Measurements from ENCODE around the gene GALNT18. TPM values are rescaled to one million over a fixed set of nuclear protein-coding genes. Genes with fewer than 3 reads are reported as not detected.

GALNT18 gene
- total RNA-seq, 5 donors from 2014 or later (not counting 1 experiment from before 2014, with no cell fraction given) = 0.10 to 0.15 TPM; not detected in 3

DNA sequence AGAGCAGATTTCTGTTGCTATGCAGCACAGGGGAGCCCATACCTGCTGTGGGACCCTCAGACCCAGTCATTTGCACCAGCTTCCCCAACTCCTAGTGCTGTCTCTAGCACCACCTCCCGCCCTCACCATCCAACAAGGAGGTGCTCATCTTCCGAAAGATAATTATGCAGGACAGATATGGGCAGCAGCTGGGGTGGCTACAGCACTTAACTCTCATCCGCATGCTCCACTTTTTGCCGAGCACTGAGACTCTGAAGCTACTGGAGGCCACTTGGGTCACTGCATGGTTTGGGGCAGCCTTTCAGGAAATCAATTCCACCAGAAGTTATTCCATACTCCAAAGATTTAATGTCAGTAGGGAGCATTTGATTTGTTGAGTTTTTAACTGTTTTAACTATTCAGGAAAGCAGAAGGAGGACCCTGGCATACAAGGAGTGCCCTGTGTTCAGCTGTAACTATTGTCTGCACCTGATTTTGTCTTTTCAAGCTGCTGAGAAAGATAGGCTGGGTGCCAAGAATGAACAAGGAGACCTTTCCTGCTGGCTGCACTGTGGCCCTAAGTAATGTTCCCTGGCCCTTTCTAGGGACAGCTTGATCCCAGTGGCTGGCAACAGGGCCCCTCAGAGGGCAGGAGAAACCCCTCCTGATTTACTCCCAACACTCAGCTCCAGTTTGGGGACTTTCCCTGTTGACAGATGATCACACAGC lies 201.5 kb downstream of the GALNT18 start:
- H3K27me3 Mint-ChIP-seq = peaks cover 10 to 16% of the 10 kb centered on the region in 2 donors
- Histone ChIP-seq H3K27me3 (replicated peaks in 1 of 2; ENCODE audit: control insufficient read depth in 2 of 2, extremely low read depth in 1 of 2, insufficient read depth in 2 of 2, low read length in 1 of 2) (peaks cover 0 to 28% of the 10 kb centered on the region in 2 experiments), H3K36me3 (ENCODE audit: control insufficient read depth in 2 of 2, extremely low read depth in 1 of 2, insufficient read depth in 1 of 2, low read length in 1 of 2) (no peaks in the 10 kb centered on the region), H3K9me3 (no peaks in the 10 kb centered on the region), H3K4me3 (ENCODE audit: control insufficient read depth in 1 of 2, extremely low read depth in 1 of 2, low read length in 1 of 2) (no peak overlapping the region), H3K4me1 (ENCODE audit: control insufficient read depth in 1 of 2, extremely low read depth in 1 of 2, insufficient read depth in 2 of 2, low read length in 2 of 2) (no peaks in the 10 kb centered on the region), H3K27ac (ENCODE audit: low read length) (no peak overlapping the region)
- H3K4me1 Mint-ChIP-seq = peaks cover 0 to 2% (median 0%) of the 10 kb centered on the region in 3 donors
- WGBS (ENCODE audit: insufficient coverage) = 88% methylated on average over 3 of the region's 4 CpGs
- no peak overlapping the region for H3K27ac Mint-ChIP-seq
- no peaks in the 10 kb centered on the region for H3K9me3 Mint-ChIP-seq
- no peak overlapping the region for H3K4me3 Mint-ChIP-seq
- DNase-seq = no peak
- no peak for ATAC-seq (replicated peaks in 1 of 4)
- ChIA-PET POLR2A (no interaction called here), CTCF (no interaction called here)
- no peaks in the 10 kb centered on the region for H3K36me3 Mint-ChIP-seq

DNA sequence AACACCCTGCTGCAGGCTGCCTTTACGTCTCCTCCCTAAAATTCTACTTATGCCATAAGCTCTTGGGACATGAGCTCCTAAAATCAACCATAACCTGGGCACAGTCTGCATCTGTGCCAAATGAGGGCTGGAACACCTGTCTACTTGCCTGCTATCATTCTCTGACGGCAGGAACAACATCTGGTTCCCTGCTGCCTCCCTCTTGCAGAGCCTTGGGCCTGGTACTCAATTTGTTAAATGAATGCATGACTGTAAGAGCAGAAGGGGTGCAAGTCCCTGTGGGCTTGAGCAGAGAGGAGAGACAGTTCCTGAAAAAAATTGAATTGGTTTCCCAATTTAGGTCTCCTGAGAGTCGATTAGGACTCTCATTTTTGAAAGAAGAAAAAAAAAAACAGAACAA lies 202.1 kb downstream of the GALNT18 start:
- H3K4me3 ChIP-seq (ENCODE audit: control insufficient read depth in 1 of 2, extremely low read depth in 1 of 2, low read length in 1 of 2) = no peak overlapping the region
- ATAC-seq (replicated peaks in 1 of 4) = no peak
- Mint-ChIP-seq H3K27ac (no peak overlapping the region), H3K36me3 (no peaks in the 10 kb centered on the region), H3K27me3 (peaks cover 10 to 16% of the 10 kb centered on the region in 2 donors), H3K4me3 (no peak overlapping the region), H3K4me1 (peaks cover 0 to 2% (median 0%) of the 10 kb centered on the region in 3 donors), H3K9me3 (no peaks in the 10 kb centered on the region)
- peaks cover 0 to 25% of the 10 kb centered on the region in 2 experiments for H3K27me3 ChIP-seq (replicated peaks in 1 of 2; ENCODE audit: control insufficient read depth in 2 of 2, extremely low read depth in 1 of 2, insufficient read depth in 2 of 2, low read length in 1 of 2)
- 96% methylated on average over 3 of the region's 3 CpGs for whole genome bisulfite sequencing (ENCODE audit: insufficient coverage)
- DNase-seq = no peak
- H3K4me1 ChIP-seq (ENCODE audit: control insufficient read depth in 1 of 2, extremely low read depth in 1 of 2, insufficient read depth in 2 of 2, low read length in 2 of 2) = no peaks in the 10 kb centered on the region
- H3K9me3 ChIP-seq = no peaks in the 10 kb centered on the region
- POLR2A ChIA-PET = no interaction called here
- CTCF ChIA-PET = no interaction called here
- H3K36me3 ChIP-seq (ENCODE audit: control insufficient read depth in 2 of 2, extremely low read depth in 1 of 2, insufficient read depth in 1 of 2, low read length in 1 of 2) = no peaks in the 10 kb centered on the region
- no peak overlapping the region for H3K27ac ChIP-seq (ENCODE audit: low read length)

- Mint-ChIP-seq H3K4me3 (no peak overlapping the region), H3K4me1 (peaks cover 0 to 2% (median 0%) of the 10 kb centered on the region in 3 donors), H3K9me3 (no peaks in the 10 kb centered on the region), H3K27ac (no peak overlapping the region), H3K36me3 (no peaks in the 10 kb centered on the region), H3K27me3 (peaks cover 15 to 20% of the 10 kb centered on the region in 2 donors)
- DNase-seq (peak in 1 of 35 experiments; percentile 2), ATAC-seq (replicated peaks in 1 of 4) (no peak)
- Histone ChIP-seq H3K4me1 (ENCODE audit: control insufficient read depth in 1 of 2, extremely low read depth in 1 of 2, insufficient read depth in 2 of 2, low read length in 2 of 2) (no peaks in the 10 kb centered on the region), H3K4me3 (ENCODE audit: control insufficient read depth in 1 of 2, extremely low read depth in 1 of 2, low read length in 1 of 2) (no peak overlapping the region), H3K27ac (ENCODE audit: low read length) (no peak overlapping the region), H3K36me3 (ENCODE audit: control insufficient read depth in 2 of 2, extremely low read depth in 1 of 2, insufficient read depth in 1 of 2, low read length in 1 of 2) (no peaks in the 10 kb centered on the region), H3K9me3 (no peaks in the 10 kb centered on the region), H3K27me3 (replicated peaks in 1 of 2; ENCODE audit: control insufficient read depth in 2 of 2, extremely low read depth in 1 of 2, insufficient read depth in 2 of 2, low read length in 1 of 2) (peaks cover 0 to 21% of the 10 kb centered on the region in 2 experiments)
- POLR2A ChIA-PET = no interaction called here
- 20% methylated on average over 4 of the region's 4 CpGs for WGBS (ENCODE audit: insufficient coverage)
- CTCF ChIA-PET = no interaction called here
Observed at GRCh38 chr11:11416917-11417316, 204.9 kb downstream of the GALNT18 start.

GRCh38 chr11:11416502-11416901 lies 205.3 kb downstream of the GALNT18 start:
- CTCF ChIA-PET = no interaction called here

DNA sequence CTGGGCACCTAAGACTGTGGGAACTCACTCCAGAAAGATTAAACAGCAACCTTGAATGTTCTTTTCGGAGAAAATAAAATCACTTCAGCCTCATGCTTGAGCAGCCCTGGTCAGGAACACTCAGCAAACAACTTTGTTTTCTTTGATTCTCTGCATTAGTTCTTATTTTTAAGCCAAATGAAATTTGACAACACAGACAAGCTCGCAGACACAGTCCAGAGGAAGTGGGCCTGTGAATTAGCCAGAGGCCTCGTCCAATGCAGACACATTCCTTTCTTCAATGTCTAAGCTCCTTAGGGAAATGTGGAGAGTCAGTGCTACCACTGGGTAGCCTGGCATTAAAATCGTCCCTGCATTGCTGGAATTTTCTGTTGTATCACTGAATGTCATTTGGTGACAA lies 205.9 kb downstream of the GALNT18 start:
- no peaks in the 10 kb centered on the region for H3K36me3 Mint-ChIP-seq
- ChIA-PET POLR2A (no interaction called here), CTCF (no interaction called here)
- Histone ChIP-seq H3K4me1 (ENCODE audit: control insufficient read depth in 1 of 2, extremely low read depth in 1 of 2, insufficient read depth in 2 of 2, low read length in 2 of 2) (no peaks in the 10 kb centered on the region), H3K27me3 (replicated peaks in 1 of 2; ENCODE audit: control insufficient read depth in 2 of 2, extremely low read depth in 1 of 2, insufficient read depth in 2 of 2, low read length in 1 of 2) (peaks cover 0 to 22% of the 10 kb centered on the region in 2 experiments), H3K9me3 (no peaks in the 10 kb centered on the region), H3K27ac (ENCODE audit: low read length) (no peak overlapping the region), H3K36me3 (ENCODE audit: control insufficient read depth in 2 of 2, extremely low read depth in 1 of 2, insufficient read depth in 1 of 2, low read length in 1 of 2) (no peaks in the 10 kb centered on the region), H3K4me3 (ENCODE audit: control insufficient read depth in 1 of 2, extremely low read depth in 1 of 2, low read length in 1 of 2) (no peak overlapping the region)
- 23% methylated on average over 4 of the region's 4 CpGs for WGBS (ENCODE audit: insufficient coverage)
- no peak overlapping the region for H3K4me3 Mint-ChIP-seq
- H3K27ac Mint-ChIP-seq = no peak overlapping the region
- peaks cover 17 to 20% of the 10 kb centered on the region in 2 donors for H3K27me3 Mint-ChIP-seq
- DNase-seq = no peak
- peaks cover 0 to 2% (median 0%) of the 10 kb centered on the region in 3 donors for H3K4me1 Mint-ChIP-seq
- no peak for ATAC-seq (replicated peaks in 1 of 4)
- no peaks in the 10 kb centered on the region for H3K9me3 Mint-ChIP-seq

More at GRCh38 chr11:11416502-11416901, 205.3 kb downstream of the GALNT18 start:
- peaks cover 0 to 24% of the 10 kb centered on the region in 2 experiments for H3K27me3 ChIP-seq (replicated peaks in 1 of 2; ENCODE audit: control insufficient read depth in 2 of 2, extremely low read depth in 1 of 2, insufficient read depth in 2 of 2, low read length in 1 of 2)
- H3K36me3 ChIP-seq (ENCODE audit: control insufficient read depth in 2 of 2, extremely low read depth in 1 of 2, insufficient read depth in 1 of 2, low read length in 1 of 2) = no peaks in the 10 kb centered on the region
- H3K27me3 Mint-ChIP-seq = peaks cover 16 to 20% of the 10 kb centered on the region in 2 donors
- no peak overlapping the region for H3K27ac ChIP-seq (ENCODE audit: low read length)
- H3K27ac Mint-ChIP-seq = peak overlapping the region in 1 of 2 donors; percentile 25
- DNase-seq (peak in 1 of 35 experiments; percentile 13), ATAC-seq (replicated peaks in 1 of 4) (no peak)
- no peaks in the 10 kb centered on the region for H3K4me1 ChIP-seq (ENCODE audit: control insufficient read depth in 1 of 2, extremely low read depth in 1 of 2, insufficient read depth in 2 of 2, low read length in 2 of 2)
- H3K4me3 ChIP-seq (ENCODE audit: control insufficient read depth in 1 of 2, extremely low read depth in 1 of 2, low read length in 1 of 2) = no peak overlapping the region
- no CpG with 5 or more reads among the region's 5 CpGs for WGBS (ENCODE audit: insufficient coverage)
- H3K9me3 ChIP-seq = no peaks in the 10 kb centered on the region
- no peaks in the 10 kb centered on the region for H3K36me3 Mint-ChIP-seq
- peaks cover 0 to 2% (median 0%) of the 10 kb centered on the region in 3 donors for H3K4me1 Mint-ChIP-seq
- no peaks in the 10 kb centered on the region for H3K9me3 Mint-ChIP-seq
- POLR2A ChIA-PET = no interaction called here
- H3K4me3 Mint-ChIP-seq = no peak overlapping the region

DNA sequence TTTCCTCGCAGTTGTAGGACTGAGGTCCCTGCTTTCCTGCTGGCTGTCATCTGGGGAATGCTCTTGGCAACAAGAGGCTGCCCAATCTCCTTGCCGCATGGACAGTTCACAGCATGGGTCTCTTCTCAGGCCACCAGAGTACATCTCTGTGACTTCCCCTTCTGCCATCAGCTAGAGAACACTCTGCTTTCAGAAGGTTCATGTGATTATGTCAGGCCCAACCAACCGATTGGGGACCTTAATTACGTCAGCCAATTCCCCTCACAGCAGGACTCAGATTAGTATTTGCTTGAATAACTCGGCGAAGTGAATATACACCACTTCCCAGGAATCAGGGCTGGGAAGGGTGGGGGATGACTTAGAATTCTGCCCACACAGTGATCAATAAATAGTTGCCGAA lies 206.8 kb downstream of the GALNT18 start:
- DNase-seq (no peak), ATAC-seq (replicated peaks in 1 of 4) (no peak)
- no peaks in the 10 kb centered on the region for H3K36me3 Mint-ChIP-seq
- Histone ChIP-seq H3K4me1 (ENCODE audit: control insufficient read depth in 1 of 2, extremely low read depth in 1 of 2, insufficient read depth in 2 of 2, low read length in 2 of 2) (no peaks in the 10 kb centered on the region), H3K36me3 (ENCODE audit: control insufficient read depth in 2 of 2, extremely low read depth in 1 of 2, insufficient read depth in 1 of 2, low read length in 1 of 2) (no peaks in the 10 kb centered on the region), H3K27ac (ENCODE audit: low read length) (no peak overlapping the region), H3K4me3 (ENCODE audit: control insufficient read depth in 1 of 2, extremely low read depth in 1 of 2, low read length in 1 of 2) (no peak overlapping the region), H3K9me3 (no peaks in the 10 kb centered on the region), H3K27me3 (replicated peaks in 1 of 2; ENCODE audit: control insufficient read depth in 2 of 2, extremely low read depth in 1 of 2, insufficient read depth in 2 of 2, low read length in 1 of 2) (peaks cover 0 to 22% of the 10 kb centered on the region in 2 experiments)
- ChIA-PET POLR2A (no interaction called here), CTCF (no interaction called here)
- no peak overlapping the region for H3K4me3 Mint-ChIP-seq
- peaks cover 0 to 2% (median 0%) of the 10 kb centered on the region in 3 donors for H3K4me1 Mint-ChIP-seq
- WGBS (ENCODE audit: insufficient coverage) = 95% methylated on average over 2 of the region's 7 CpGs
- H3K9me3 Mint-ChIP-seq = no peaks in the 10 kb centered on the region
- peaks cover 19 to 23% of the 10 kb centered on the region in 2 donors for H3K27me3 Mint-ChIP-seq
- H3K27ac Mint-ChIP-seq = no peak overlapping the region
